ENCODE results near the gene CPO.
"Not testable (repeated sequence)": the region's sequence is repeated elsewhere in the genome, so short reads cannot be mapped to it uniquely, and the experiment has no call there.

CPO gene

GRCh38 chr2:206953404-206953803 is 14.1 kb downstream of the CPO start:
- H3K4me3 ChIP-seq; H3K36me3 ChIP-seq (replicated peaks); H3K9me3 ChIP-seq; H3K4me1 ChIP-seq; H3K27me3 ChIP-seq (ENCODE audit: low read depth); DNase-seq (ENCODE audit: low spot score in 2 of 2); in situ Hi-C loops (cut with MboI; ENCODE audit: low sequenced_read_pairs): not testable (repeated sequence)

DNA sequence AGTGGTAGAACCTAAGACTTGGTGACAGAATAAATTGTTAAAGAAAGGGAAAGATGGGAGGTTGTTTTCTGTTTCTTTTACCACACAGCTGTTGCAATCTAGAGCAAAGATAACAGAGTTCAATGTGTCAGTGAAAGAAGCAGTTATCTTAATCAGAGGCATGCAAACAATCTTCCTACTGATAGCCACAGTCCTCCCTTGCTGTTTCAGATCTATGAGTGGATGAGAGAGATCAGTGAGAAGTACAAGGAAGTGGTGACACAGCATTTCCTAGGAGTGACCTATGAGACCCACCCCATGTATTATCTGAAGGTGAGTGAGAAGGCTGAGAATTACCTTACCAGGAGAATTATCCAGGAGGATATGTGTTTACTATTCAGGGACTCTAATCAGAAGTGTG is 15.9 kb downstream of the CPO start:
- Histone ChIP-seq H3K27me3 (ENCODE audit: low read depth) (no peaks in the 10 kb centered on the region), H3K36me3 (replicated peaks) (no peaks in the 10 kb centered on the region), H3K9me3 (peaks cover 5% of the 10 kb centered on the region; the same call in 1 of the 2 replicates), H3K4me1 (no peaks in the 10 kb centered on the region), H3K4me3 (no peak overlapping the region)
- in situ Hi-C loops (cut with MboI; ENCODE audit: low sequenced_read_pairs), result no loop called here
- DNase-seq (ENCODE audit: low spot score in 2 of 2), result no peak

GRCh38 chr2:206958261-206958660 is 18.9 kb downstream of the CPO start:
- in situ Hi-C loops (cut with MboI; ENCODE audit: low sequenced_read_pairs), result no loop called here
- H3K4me3 ChIP-seq, result no peak overlapping the region
- peaks cover 5% of the 10 kb centered on the region; the same call in 1 of the 2 replicates for H3K9me3 ChIP-seq
- H3K4me1 ChIP-seq, result no peaks in the 10 kb centered on the region
- no peaks in the 10 kb centered on the region for H3K36me3 ChIP-seq (replicated peaks)
- DNase-seq (ENCODE audit: low spot score in 2 of 2), result no peak
- no peaks in the 10 kb centered on the region for H3K27me3 ChIP-seq (ENCODE audit: low read depth)

- DNase-seq (ENCODE audit: low spot score in 2 of 2), result no peak
- Histone ChIP-seq H3K36me3 (replicated peaks) (no peaks in the 10 kb centered on the region), H3K4me1 (no peaks in the 10 kb centered on the region), H3K9me3 (no peaks in the 10 kb centered on the region), H3K4me3 (no peak overlapping the region), H3K27me3 (ENCODE audit: low read depth) (no peaks in the 10 kb centered on the region)
- in situ Hi-C loops (cut with MboI; ENCODE audit: low sequenced_read_pairs), result no loop called here
Measured at GRCh38 chr2:206962966-206963365, 23.6 kb downstream of the CPO start.

GRCh38 chr2:206968134-206969086 is 29.1 kb downstream of the CPO start:
- Histone ChIP-seq H3K36me3 (replicated peaks) (no peaks in the 10 kb centered on the region), H3K9me3 (no peaks in the 10 kb centered on the region), H3K4me1 (no peaks in the 10 kb centered on the region; the same call in 1 of the 2 replicates), H3K27me3 (ENCODE audit: low read depth) (no peaks in the 10 kb centered on the region), H3K4me3 (no peak overlapping the region)
- in situ Hi-C loops (cut with MboI; ENCODE audit: low sequenced_read_pairs), result no loop called here
- DNase-seq (ENCODE audit: low spot score in 2 of 2), result no peak

GRCh38 chr2:206969192-206969591 is 29.9 kb downstream of the CPO start:
- H3K36me3 ChIP-seq (replicated peaks), result no peaks in the 10 kb centered on the region
- H3K9me3 ChIP-seq, result no peaks in the 10 kb centered on the region
- DNase-seq (ENCODE audit: low spot score in 2 of 2), result no peak
- in situ Hi-C loops (cut with MboI; ENCODE audit: low sequenced_read_pairs), result no loop called here
- H3K4me3 ChIP-seq, result no peak overlapping the region
- no peaks in the 10 kb centered on the region; the same call in 1 of the 2 replicates for H3K4me1 ChIP-seq
- no peaks in the 10 kb centered on the region for H3K27me3 ChIP-seq (ENCODE audit: low read depth)

DNA sequence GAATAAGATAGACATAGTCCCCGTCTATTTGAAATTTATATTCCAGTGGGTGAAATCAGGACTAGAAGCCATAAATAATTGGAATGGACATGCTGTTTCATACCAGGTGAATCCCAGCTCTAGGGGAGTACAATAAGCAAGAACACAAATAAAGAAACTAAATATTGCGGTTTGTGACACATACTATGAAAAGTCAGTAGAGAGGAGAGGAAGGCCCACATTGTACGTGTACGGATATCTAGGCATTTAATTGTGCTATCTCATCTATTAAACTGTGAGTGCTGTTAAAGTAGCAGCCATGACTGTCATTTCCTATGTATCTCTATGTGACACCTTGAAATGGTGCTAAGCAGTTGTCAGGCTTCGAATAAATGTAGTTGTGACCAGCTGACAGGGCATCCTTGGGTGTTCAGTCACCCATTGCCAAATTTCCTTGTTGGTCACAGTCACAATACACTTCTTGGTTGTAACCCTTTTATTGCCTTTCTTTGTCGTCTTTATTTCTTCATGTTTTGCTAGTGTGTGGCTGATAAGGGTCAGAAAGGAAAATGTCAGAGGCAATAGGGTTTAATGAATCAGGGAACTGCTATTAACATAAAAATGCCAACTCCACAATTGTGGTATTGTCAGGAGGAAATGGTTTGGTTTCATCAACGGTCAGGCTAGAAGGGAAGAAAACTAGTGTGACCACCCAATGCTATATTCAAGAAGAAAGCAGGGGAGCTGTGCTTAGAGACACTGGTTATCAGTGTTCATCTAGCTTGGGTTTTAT is 31.5 kb downstream of the CPO start:
- in situ Hi-C loops (cut with MboI; ENCODE audit: low sequenced_read_pairs), result no loop called here
- Histone ChIP-seq H3K27me3 (ENCODE audit: low read depth) (no peaks in the 10 kb centered on the region), H3K4me1 (no peaks in the 10 kb centered on the region; the same call in 1 of the 2 replicates), H3K9me3 (no peaks in the 10 kb centered on the region), H3K4me3 (no peak overlapping the region), H3K36me3 (replicated peaks) (no peaks in the 10 kb centered on the region)
- DNase-seq (ENCODE audit: low spot score in 2 of 2), result peak in 1 of 2 experiments; percentile 55

- H3K36me3 ChIP-seq (replicated peaks), result no peaks in the 10 kb centered on the region
- in situ Hi-C loops (cut with MboI; ENCODE audit: low sequenced_read_pairs), result no loop called here
- no peaks in the 10 kb centered on the region; the same call in 1 of the 2 replicates for H3K4me1 ChIP-seq
- H3K27me3 ChIP-seq (ENCODE audit: low read depth), result no peaks in the 10 kb centered on the region
- no peak for DNase-seq (ENCODE audit: low spot score in 2 of 2)
- no peaks in the 10 kb centered on the region for H3K9me3 ChIP-seq
- no peak overlapping the region for H3K4me3 ChIP-seq
Measured at GRCh38 chr2:206971805-206972204, 32.5 kb downstream of the CPO start.

- in situ Hi-C loops (cut with MboI; ENCODE audit: low sequenced_read_pairs), result no loop called here
Measured at GRCh38 chr2:206974551-206974950, 35.2 kb downstream of the CPO start.

DNA sequence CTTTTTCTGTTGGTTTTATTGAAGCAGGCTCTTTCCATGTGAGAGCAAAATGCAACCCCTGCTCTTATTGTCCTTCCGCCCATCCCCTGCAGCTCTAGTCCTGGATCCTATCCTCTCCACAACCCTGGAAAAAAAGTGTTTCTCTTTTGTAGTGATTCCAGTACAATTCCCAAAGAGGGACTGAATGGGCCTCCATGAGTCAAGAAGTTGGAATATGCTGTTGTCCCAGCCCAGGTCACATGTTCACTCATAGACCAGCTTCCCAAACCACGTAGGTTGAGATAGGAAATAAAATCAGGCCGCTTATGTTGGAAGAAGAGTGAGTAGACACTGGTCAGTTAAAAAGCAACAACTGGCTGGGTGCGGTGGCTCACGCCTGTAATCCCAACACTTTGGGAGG is 39.4 kb downstream of the CPO start:
- Histone ChIP-seq H3K9me3 (no peaks in the 10 kb centered on the region), H3K27me3 (ENCODE audit: low read depth) (no peaks in the 10 kb centered on the region), H3K4me3 (no peak overlapping the region), H3K4me1 (peaks cover 15% of the 10 kb centered on the region), H3K36me3 (replicated peaks) (no peaks in the 10 kb centered on the region)
- in situ Hi-C loops (cut with MboI; ENCODE audit: low sequenced_read_pairs), result no loop called here
- DNase-seq (ENCODE audit: low spot score in 2 of 2), result no peak

More at GRCh38 chr2:206974551-206974950, 35.2 kb downstream of the CPO start:
- no peak overlapping the region for H3K4me3 ChIP-seq
- H3K27me3 ChIP-seq (ENCODE audit: low read depth), result no peaks in the 10 kb centered on the region
- DNase-seq (ENCODE audit: low spot score in 2 of 2), result no peak
- H3K36me3 ChIP-seq (replicated peaks), result no peaks in the 10 kb centered on the region
- no peaks in the 10 kb centered on the region for H3K9me3 ChIP-seq
- H3K4me1 ChIP-seq, result no peaks in the 10 kb centered on the region; the same call in 1 of the 2 replicates

DNA sequence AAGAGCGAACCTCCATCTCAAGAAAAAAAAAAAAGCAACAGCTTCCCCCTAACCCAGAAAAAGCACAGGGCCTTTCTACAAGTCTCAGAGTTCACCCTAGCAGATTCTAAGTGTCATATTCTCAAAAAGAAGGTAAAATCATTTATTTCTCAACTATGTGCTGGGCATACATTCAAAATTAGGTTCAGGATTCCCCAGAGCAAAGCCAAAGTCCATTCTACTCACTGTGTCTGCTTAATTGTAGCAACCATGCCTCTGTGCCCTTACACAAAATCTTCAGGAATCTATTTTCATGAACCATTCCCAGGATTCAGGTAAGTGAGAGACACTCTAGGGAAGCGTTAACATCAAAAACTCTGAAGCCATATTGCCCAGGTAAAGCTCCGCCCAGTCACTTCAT is 40.0 kb downstream of the CPO start:
- Histone ChIP-seq H3K4me1 (peaks cover 21% of the 10 kb centered on the region), H3K36me3 (replicated peaks) (no peaks in the 10 kb centered on the region), H3K9me3 (no peaks in the 10 kb centered on the region), H3K4me3 (no peak overlapping the region), H3K27me3 (ENCODE audit: low read depth) (no peaks in the 10 kb centered on the region)
- no peak for DNase-seq (ENCODE audit: low spot score in 2 of 2)
- in situ Hi-C loops (cut with MboI; ENCODE audit: low sequenced_read_pairs), result no loop called here

DNA sequence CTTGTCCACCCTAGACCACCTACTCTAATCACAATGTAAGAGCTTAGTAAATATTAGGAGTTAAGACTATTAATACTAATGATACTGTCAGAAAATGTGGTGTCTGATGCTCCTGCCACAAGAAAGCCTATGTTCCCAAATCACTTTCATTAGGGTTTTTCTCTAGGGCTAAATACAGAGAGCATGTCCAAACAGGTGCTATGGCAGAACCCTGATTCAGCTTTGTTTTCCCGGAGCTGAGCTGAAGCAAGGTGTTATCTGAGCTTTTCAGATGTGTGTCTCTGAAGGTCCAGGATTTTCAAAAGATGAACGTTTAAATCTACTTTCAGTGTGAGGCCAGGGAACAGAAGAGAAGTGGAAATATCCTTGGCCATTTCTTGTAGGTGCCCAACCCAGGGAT is 40.6 kb downstream of the CPO start:
- DNase-seq (ENCODE audit: low spot score in 2 of 2), result no peak
- Histone ChIP-seq H3K4me1 (peaks cover 23% of the 10 kb centered on the region), H3K27me3 (ENCODE audit: low read depth) (no peaks in the 10 kb centered on the region), H3K4me3 (no peak overlapping the region), H3K9me3 (no peaks in the 10 kb centered on the region), H3K36me3 (replicated peaks) (no peaks in the 10 kb centered on the region)
- in situ Hi-C loops (cut with MboI; ENCODE audit: low sequenced_read_pairs), result loop anchor here (5.0 to 10.0 kb wide), 3 partner anchors 185 to 492 kb away; partner anchors contain the start of gene KLF7

DNA sequence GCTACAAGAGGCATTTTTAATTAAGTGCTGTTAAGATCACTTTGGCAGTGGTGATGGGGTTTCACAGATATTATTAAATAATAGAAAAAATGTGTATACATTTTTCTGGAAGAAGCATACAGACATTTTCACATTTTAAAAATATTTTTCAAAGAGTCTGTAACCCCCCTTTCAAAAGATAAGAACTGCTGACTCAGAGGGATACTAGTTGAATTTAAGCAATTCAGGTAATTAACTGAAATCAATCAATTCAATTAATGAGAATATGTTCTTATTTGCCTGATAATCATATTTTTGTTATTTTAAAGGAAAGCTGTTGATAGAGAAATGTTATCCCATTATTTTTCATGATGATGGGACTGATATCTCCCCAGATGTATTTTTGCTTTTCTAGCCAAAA is 41.1 kb downstream of the CPO start:
- Histone ChIP-seq H3K36me3 (replicated peaks) (no peaks in the 10 kb centered on the region), H3K27me3 (ENCODE audit: low read depth) (no peaks in the 10 kb centered on the region), H3K9me3 (no peaks in the 10 kb centered on the region), H3K4me3 (no peak overlapping the region), H3K4me1 (peaks cover 23% of the 10 kb centered on the region)
- in situ Hi-C loops (cut with MboI; ENCODE audit: low sequenced_read_pairs), result loop anchor here (5.0 to 10.0 kb wide), 3 partner anchors 184 to 492 kb away; partner anchors contain the start of gene KLF7
- DNase-seq (ENCODE audit: low spot score in 2 of 2), result no peak

Data from HAP-1 (cell line).